Activated CD4-positive, alpha-beta T cell treated with anti-CD3 and anti-CD28 coated beads, Interleukin-2, amount 10 ng/mL, durations not matched to agents 7 days and 5 days (primary cell): ENCODE data around the gene CFAP206. TPM values are rescaled to one million over a fixed set of nuclear protein-coding genes. Genes with fewer than 3 reads are reported as not detected.

Experiments
- CTCF ChIA-PET: fragments of 350-600 bp; sonication (Branson Sonifier 250); formaldehyde crosslinking; loops from one replicate; lab custom pipeline; 2021; ENCODE audit warnings: antibody characterized with exemption; lab: Charles Lee
- POLR2A ChIA-PET: fragments of 350-600 bp; sonication (Branson Sonifier 250); formaldehyde crosslinking; loops from one replicate; lab custom pipeline; 2021; ENCODE audit warnings: antibody characterized with exemption; lab: Charles Lee
- DNase-seq: peaks from one replicate; pipeline ENCODE4 v3.0.0-alpha.2; 2020
- H3K27ac Mint-ChIP-seq: one replicate; pipeline ENCODE4 v1.8.0; 2021; ENCODE audit warnings: mild to moderate bottlenecking, moderate library complexity, mixed read lengths
- H3K27me3 Mint-ChIP-seq: one replicate; pipeline ENCODE4 v1.8.0; 2021; ENCODE audit warnings: mixed read lengths
- H3K36me3 Mint-ChIP-seq: one replicate; pipeline ENCODE4 v1.8.0; 2021; ENCODE audit warnings: low read depth, mixed read lengths
- H3K4me1 Mint-ChIP-seq: one replicate; pipeline ENCODE4 v1.8.0; 2021; ENCODE audit warnings: mixed read lengths
- H3K4me3 Mint-ChIP-seq: one replicate; pipeline ENCODE4 v1.8.0; 2021; ENCODE audit warnings: mild to moderate bottlenecking, moderate library complexity, mixed read lengths
- H3K9me3 Mint-ChIP-seq: one replicate; pipeline ENCODE4 v1.8.0; 2021; ENCODE audit warnings: mixed read lengths
- total RNA-seq, 2 experiments: library from RNA; stranded (reverse); gene quantifications; one replicate each; pipeline ENCODE4 v1.2.3, GENCODE V29; 2021

Gene CFAP206
- total RNA-seq, 2 experiments from 2014 or later: not detected

DNA sequence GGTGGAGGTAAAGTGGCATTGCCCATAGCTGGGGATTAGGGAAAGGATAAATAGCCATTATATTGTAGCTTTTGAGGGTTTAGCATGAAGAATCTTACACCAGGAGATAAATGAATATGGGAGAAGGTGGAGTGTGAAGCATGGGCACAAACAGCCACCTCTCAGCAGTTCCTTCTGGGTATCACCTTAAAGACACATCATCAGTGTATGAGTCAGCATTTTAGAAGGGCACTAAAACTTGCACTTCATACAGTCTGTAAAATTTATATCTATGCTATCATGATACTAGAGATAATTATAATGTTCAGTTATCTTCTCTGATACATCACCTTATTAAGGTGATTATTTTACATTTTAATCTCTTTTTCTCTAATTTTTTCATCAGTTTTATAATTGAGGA is 90.3 kb downstream of the CFAP206 start:
- Mint-ChIP-seq H3K27ac (no peak overlapping the region), H3K36me3 (peaks cover 27% of the 10 kb centered on the region), H3K9me3 (no peaks in the 10 kb centered on the region), H3K4me1 (peaks cover 2% of the 10 kb centered on the region), H3K4me3 (no peak overlapping the region), H3K27me3 (no peaks in the 10 kb centered on the region)
- ChIA-PET POLR2A (no interaction called here), CTCF (interaction anchor here (1.0 kb wide), 1 partner anchor 24 kb away, joined by 6 read pairs; no protein-coding TSS in a partner anchor)
- no peak for DNase-seq

DNA sequence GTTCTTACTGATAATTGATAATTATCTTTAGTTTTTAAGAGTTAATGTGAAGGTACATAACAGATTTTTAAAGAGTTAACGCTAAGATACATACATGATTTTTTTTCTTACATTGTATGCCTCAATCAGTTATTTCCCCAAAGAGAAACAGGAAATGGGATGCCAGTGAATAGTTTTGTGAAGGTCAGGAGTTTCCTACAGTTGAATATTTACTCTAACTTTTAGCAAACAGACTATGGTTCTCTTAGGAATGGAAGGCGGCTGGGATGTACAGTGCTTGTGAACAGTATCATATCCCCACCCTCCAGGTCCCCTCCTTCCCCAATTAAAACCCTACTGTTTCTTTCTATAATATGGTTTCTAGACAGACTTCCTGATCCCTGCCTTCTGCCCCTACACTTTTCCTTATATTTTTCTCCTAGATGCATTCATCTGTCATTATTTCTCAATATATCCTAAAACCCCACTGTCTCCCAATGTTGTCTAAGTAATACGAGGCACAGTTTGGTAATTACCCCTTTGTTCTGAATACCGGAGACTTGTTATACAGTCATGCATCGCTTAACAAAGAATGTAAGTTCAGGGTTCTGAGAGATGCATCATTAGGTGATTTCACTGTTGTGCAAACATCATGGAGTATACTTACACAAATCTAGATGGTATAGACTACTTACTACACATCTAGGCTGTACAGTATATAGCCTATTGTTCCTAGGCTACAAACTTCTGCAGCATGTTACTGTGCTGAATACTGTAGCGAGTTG is 94.2 kb downstream of the CFAP206 start:
- Mint-ChIP-seq H3K27me3 (no peaks in the 10 kb centered on the region), H3K4me3 (no peak overlapping the region), H3K36me3 (peaks cover 29% of the 10 kb centered on the region), H3K27ac (no peak overlapping the region), H3K4me1 (peaks cover 6% of the 10 kb centered on the region), H3K9me3 (no peaks in the 10 kb centered on the region)
- ChIA-PET POLR2A (no interaction called here), CTCF (no interaction called here)
- no peak for DNase-seq

DNA sequence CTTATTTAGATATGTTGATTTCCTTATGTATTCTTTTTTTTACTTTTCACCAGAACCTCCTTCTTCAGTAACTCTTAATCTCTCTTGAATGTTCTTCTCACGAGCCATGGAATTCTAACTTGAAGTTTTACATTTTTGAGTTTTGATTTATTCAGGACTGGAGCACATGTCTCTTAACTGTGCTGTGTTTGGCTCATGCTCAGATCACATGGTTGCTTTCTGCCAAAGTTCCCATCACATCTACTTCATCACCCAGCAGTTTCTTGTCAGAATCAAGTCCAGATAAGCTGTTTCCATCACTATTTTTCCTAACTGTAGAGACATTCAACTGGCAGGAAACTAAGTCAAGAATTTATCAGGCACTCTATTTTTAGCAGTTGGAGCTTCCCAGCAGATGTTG is 96.7 kb downstream of the CFAP206 start:
- no peaks in the 10 kb centered on the region for H3K9me3 Mint-ChIP-seq
- no peak overlapping the region for H3K27ac Mint-ChIP-seq
- DNase-seq: no peak
- no peaks in the 10 kb centered on the region for H3K27me3 Mint-ChIP-seq
- H3K4me1 Mint-ChIP-seq: peaks cover 4% of the 10 kb centered on the region
- H3K4me3 Mint-ChIP-seq: no peak overlapping the region
- POLR2A ChIA-PET: no interaction called here
- H3K36me3 Mint-ChIP-seq: peaks cover 35% of the 10 kb centered on the region
- CTCF ChIA-PET: interaction anchor here (0.6 to 1.4 kb wide), 4 partner anchors 10 to 57 kb away, joined by 3 to 5 read pairs (median 4); no protein-coding TSS in a partner anchor

Other genes with a start within 250 kb of the CFAP206 start
- 10 to 100 TPM; 10.9 to 11.6 TPM for gene SMIM8, start 85.4 kb upstream of the CFAP206 start, total RNA-seq
- not detected for gene GJB7, start 78.7 kb upstream of the CFAP206 start, total RNA-seq
- gene C6orf163, start 63.2 kb upstream of the CFAP206 start, total RNA-seq: 1 to 10 TPM; 2.0 to 2.3 TPM
- 10 to 100 TPM; 13.9 to 14.7 TPM for gene SLC35A1, start 65.0 kb downstream of the CFAP206 start, total RNA-seq
- gene RARS2, start 182.0 kb downstream of the CFAP206 start, total RNA-seq: 10 to 100 TPM; 24.1 to 28.0 TPM
- 10 to 100 TPM; 27.1 to 32.5 TPM for gene ORC3, start 182.2 kb downstream of the CFAP206 start, total RNA-seq